ENCODE measurements around the gene SDR42E1.
A peak's percentile ranks its signal among the peaks of the same experiment; 100 is the strongest.
"Not testable (repeated sequence)": the region's sequence is repeated elsewhere in the genome, so short reads cannot be mapped to it uniquely, and the experiment has no call there.

Gene SDR42E1

DNA sequence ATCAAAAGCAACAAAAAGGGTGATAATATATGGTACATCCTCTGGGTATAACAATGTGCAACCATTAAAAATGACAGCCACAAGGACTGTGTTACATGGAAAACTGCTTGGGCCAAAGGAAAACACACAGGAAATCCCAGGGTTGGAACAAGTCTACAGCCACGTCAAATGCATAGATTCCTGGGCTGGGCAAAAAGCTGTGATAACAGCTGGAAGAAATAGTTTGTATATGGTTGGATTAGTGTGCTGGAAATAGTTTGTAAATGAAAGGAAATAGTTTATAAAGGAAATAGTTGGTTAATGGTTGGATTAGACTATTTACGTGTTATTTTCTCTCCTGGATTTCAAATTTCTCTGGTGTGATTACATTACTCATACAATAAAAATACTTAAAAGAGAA lies 26.4 kb upstream of the SDR42E1 start:
- FAIRE-seq (no peak), DNase-seq (ENCODE audit: low spot score) (no peak)

DNA sequence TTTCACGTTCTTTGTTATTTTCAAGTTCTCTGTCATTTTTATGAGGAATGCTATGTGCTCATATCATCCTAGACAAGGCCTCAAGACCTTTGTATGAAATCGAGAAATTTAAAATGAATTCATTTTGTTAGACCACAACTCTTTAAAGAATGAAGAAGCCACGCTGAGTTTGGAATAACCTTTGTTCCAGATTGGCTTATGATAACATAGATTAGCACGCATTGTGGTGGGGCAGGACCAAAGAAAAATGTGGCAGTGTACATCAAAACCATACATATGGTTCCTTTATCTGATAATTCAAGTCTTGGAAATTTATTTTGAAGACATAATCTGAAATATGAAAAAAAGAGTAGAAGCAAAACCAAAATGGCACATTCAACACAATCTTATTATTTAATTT lies 26.0 kb upstream of the SDR42E1 start:
- DNase-seq (ENCODE audit: low spot score) = no peak
- FAIRE-seq = no peak

DNA sequence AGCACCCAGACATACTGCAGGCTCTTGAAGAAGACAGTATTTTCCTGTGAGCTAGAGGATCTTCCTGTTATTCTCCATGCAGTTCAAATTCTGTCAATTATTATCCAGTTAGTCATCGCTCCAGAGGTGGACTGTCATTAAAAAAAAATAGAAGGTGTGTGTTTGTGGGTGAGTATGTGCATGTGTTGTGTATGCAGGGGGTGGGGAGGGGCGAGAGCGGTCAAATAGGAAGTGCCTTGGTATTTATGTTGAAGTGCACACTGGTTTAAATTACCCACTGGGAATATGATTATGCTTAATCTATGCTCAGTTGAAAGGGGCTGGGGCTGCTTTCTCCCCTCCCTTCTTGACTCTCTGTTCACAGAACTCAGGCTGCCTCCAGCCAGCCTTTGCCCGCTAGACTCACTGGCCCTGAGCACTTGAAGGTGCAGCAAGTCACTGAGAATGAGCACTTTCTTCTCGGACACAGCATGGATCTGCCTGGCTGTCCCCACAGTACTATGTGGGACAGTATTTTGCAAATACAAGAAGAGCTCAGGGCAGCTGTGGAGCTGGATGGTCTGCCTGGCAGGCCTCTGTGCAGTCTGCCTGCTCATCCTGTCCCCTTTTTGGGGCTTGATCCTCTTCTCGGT lies 23.8 kb upstream of the SDR42E1 start, which contains the start of gene HSD17B2:
HSD17B2 (plus strand) TSS at position 273 of the 632 bp plus-strand sequence; CDS start at position 445, 172 bp downstream.
- DNase-seq (ENCODE audit: low spot score) = peak; percentile 51
- FAIRE-seq = no peak

DNA sequence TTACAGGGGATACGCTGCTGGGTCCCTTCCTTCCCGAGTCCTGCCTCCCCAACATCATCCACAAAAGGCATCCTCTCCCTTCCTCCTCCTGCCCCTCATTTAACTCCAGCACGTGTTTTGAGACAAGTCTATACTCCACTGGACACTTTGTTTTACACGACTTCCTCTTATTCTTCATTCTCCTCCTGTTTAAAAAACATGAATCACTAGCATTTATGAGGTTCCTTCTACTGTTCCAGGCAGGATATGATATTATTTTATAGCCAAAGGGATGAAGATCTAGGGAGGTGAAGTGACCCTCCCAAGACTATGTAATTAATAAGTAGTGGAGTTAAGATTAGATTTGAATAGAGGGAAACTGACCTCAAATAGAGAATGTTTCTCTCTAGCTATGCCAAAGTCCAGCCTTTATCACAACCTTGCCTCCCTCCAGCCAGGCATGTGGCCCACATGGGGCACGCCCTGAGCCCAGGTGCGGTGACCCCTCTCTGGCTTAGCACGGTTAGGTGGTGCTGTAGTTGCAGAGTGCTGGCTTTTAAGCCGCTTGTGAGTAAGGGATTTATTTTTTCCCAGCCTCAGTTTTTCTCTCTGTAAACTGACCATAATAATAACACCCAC lies 22.5 kb upstream of the SDR42E1 start:
- no peak for DNase-seq (ENCODE audit: low spot score)
- no peak for FAIRE-seq

DNA sequence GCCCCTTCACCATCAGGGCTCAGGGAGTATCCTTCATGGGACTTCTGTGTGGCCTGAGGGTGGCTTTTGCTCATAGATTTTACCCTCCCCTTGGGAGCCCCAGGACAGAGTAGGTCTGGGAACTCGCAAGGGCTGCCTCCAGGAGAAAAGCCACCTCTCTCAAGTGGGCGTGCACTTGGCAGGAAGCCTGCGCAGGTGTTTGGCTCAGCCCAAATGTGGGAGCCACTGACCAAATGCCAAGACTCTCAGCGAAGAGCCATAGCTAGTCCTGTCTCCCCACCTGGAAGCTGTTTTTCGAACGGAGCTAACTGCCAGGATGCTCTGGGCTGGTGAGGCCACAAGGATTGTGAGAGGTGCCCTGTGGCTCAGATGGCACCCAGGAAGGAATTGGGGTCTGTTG lies 21.7 kb upstream of the SDR42E1 start:
- DNase-seq (ENCODE audit: low spot score) = no peak
- FAIRE-seq = no peak

DNA sequence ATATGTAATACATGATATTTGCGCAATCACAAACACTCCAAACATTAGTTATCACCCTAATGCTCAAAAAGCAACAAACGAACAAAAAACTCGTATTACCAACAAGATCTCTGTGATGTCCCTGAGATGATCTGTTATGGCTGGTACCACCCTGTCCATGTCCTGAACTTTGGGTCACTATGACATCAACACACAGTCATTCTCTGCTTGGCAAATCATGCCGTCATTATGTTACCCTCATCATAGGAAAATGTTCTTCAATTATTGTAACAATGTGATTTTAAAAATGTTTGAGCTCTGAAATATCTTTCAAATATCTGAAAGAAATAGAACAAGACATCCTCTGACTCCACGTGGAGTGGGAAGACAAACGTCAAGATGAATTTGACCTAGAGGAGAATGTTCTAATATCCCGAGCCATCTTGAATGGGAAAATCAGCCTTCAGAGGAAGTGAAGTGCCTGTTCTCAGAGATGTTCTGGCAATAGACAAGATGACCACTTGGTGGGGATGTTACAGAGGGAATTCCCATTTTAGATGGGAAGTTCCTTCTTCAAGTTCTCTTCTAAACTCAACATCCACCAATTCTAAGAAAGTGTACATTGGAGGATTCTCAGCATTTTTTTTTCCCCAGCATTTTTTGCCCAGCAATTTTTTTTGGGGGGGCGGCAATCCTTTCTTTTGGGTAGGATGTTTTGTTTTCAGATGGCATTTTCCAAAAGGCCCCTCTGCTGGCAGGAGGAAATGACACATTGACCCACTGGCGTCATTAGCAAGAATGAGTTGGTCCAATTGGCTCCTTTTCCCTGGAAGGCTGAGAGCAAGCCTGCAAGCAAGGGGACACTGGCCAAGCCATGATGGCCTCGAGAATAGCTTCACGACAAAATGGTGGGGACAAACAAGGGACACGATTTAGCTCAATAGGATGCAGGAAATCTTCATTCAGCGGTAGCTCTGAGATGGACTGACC lies 20.1 kb upstream of the SDR42E1 start:
- no peak for FAIRE-seq
- peak; percentile 65 for DNase-seq (ENCODE audit: low spot score)

DNA sequence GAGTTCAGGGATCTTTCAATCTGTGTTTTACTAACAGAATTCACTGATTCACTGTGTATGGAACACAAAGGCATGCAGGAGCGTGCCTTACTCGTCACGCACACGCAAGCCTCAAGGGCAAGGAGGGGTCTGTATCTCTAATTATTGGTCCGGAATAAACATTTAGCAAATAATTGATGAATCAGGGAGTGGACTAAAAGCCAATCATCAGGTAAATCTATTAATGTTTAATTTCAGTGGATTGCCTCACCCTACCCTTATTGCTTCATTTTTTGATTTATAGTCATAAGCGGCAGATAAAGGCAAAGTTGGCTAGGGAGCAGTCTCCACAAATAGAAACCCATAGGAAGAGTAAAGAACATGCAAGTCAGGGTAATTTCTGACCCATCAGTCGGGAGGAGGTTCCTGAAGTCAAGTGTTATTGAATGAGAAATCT lies 16.4 kb upstream of the SDR42E1 start:
- FAIRE-seq (no peak), DNase-seq (ENCODE audit: low spot score) (no peak)

DNA sequence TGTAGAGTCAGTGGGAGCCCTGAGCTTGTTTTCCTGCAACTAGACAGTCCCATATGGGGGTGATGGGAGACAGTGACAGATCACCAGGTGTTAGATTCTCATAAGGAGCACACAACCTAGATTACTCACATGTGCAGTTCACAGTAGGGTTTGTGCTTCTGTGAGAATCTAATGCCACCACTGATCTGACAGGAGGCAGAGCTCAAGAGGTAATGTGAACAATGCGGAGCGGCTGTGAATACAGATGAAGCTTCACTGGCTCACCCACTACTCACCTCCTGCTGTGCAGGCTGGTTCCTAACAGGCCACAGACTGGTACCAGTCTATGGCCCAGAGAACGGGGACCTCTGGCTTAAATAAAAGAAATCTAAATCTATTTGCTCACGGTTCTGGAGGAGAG lies 13.6 kb upstream of the SDR42E1 start:
- FAIRE-seq (no peak), DNase-seq (ENCODE audit: low spot score) (no peak)

DNA sequence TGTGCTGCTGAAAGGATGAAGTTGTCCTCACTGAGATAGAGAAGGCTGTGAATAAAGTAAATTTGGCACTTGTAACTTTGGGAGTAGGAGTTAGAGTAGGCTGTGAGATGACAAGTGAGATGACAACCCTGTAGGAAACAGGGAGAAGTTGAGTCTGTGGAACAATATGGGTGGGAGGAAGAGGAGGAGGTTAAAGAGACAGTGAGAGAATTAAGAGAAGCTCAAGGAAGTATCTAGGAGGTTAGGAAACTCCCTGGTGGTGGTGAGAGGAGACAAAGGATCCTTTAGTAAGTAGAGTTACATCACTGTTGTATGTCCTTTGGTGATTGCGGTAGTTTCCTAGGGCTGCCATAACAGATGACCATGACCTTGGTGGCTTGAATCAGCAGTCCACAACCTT lies 13.0 kb upstream of the SDR42E1 start:
- FAIRE-seq = no peak
- no peak for DNase-seq (ENCODE audit: low spot score)

DNA sequence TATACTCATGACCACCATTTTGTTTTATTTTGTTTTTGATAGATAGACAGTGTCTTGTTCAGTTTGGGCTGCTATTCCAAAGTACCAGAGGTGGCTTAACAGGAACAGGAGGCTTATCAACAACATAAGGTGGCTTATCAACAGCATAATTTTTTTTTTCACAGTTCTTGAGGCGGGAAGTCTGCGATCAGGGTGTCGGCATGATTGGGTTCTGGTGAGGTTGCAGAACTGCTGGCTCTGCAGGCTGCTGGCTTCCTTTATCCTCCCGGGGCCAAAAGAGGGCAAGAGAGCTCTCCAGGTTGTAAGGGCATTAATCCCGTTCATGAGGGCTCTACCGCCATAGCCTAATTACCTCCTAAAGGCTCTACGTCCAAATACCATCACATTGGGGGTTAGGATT lies 11.9 kb upstream of the SDR42E1 start:
- DNase-seq (ENCODE audit: low spot score) = no peak
- no peak for FAIRE-seq

DNA sequence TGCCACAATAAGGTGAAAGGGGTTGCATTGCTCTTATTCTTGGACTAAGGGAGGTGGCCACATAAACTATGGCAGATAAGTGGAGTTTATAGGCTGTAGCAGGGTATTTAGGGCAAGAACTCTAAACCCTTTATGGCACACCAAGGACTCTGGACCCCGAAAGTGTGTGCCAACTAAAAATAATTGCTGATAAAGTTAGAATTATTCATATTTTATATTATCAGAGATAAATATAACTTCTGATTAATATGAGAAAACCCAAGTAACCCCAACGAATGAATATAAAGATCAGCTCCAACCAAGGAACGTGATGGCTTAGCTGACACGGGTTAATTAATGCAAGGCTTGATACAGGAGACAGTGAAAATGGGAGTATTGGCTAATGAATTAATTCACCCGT lies 8.8 kb upstream of the SDR42E1 start:
- DNase-seq (ENCODE audit: low spot score) (no peak), FAIRE-seq (no peak)

DNA sequence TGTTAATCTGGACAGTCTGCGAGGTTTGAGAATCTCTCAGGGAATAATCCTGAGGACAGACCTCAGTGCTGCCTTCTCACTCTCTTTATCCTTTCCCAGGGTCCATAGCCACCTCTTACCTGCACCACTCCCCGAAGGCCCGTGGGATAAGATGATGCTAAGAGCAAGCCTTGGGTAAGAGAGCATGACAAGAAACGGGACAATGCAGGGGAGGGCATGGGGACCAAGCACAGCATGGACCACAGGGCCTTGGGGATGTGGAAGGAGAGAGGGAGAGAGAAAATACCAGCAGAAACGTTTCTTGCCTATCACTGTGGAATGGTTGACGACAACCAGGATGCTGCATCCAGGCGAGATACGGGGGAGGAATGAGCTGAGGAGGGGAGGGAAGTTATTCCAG lies 8.3 kb upstream of the SDR42E1 start:
- DNase-seq (ENCODE audit: low spot score) = no peak
- no peak for FAIRE-seq

DNA sequence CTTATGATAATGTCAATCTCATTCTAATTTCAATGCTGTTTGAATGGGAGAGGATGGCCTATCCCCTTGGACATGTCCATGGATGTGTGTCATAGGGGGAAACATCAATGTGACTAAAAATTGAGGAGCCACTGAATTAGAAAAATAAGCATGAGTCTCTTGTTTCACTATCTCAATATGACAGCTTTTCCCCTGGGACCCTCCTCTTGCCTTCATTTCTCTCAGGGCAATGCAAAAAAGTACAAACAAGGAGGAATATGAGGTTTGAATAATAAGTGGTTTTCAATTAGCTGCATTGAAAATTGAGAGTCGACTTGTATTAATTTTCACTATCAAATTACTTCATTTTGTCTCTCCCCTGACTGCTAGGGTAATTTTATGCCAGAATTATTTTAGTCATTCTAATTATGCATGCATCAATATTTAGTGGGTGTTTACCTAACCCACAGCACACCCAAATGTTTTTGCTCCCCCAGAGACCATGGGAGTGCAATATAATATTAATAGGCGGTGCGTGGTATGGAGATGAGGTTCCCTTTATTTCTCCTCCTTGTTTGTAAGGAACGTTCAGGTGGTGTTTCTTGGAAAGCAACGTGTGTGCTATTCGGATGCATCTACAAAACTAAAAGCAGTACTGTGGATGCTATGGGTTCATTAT lies 6.8 kb upstream of the SDR42E1 start:
- DNase-seq (ENCODE audit: low spot score) (no peak), FAIRE-seq (no peak)

DNA sequence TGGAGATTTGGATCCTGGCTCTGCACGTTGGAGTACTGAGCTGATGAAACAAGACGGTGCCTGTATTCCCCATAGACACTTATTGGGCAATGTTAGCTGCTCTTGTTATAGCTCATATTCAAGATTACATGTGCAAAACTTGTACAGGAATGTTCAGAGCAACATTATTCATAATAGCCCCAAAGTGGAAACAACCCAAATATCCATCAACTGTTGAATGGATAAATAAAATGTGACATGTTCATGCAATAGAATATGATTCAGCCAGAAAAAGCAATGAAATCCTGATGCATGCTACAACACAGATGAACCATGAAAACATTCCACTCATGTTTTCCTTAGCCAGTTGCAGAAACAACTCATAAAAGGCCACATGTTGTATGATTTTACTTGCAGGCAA lies 5.7 kb upstream of the SDR42E1 start:
- DNase-seq (ENCODE audit: low spot score) = no peak
- no peak for FAIRE-seq

DNA sequence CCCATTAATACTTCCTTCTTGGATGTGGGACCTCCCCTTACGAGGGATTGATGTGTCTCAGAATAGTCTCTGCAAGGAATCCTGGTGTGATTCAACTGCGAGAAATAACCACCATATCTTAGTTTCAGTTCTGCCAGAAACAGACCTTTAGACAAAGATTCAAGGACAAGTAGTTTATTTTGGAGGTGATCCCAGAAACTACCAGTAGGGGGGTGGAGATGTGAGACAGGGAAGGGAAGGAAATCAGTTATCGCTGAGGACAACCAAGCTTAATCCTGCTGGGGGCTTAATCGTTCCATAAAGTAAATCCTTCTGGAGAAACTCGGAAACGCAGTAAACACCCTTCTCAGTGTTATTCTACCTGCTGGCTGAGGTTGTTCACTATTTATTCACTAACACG lies 5.0 kb upstream of the SDR42E1 start:
- DNase-seq (ENCODE audit: low spot score) = peak; percentile 36
- no peak for FAIRE-seq

DNA sequence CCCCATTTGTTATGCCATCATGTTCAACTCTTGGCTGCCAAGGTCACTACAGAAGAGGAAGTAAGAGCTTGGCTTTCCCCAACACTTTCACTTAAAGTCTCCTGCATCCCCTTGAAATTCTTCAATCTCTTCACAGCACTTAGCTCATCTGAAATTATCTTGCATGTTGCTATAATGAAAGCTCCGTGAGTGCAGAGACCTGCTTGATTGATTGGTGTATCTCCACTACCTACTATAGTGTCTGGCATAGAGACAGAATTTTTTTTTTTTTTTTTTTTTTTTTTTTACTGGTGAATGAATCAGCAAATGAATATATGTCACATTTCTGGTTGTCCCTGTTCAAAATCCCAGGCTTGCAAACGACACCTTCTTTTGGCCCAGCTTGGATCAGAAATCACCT lies 1.9 kb upstream of the SDR42E1 start:
- FAIRE-seq = no peak

DNA sequence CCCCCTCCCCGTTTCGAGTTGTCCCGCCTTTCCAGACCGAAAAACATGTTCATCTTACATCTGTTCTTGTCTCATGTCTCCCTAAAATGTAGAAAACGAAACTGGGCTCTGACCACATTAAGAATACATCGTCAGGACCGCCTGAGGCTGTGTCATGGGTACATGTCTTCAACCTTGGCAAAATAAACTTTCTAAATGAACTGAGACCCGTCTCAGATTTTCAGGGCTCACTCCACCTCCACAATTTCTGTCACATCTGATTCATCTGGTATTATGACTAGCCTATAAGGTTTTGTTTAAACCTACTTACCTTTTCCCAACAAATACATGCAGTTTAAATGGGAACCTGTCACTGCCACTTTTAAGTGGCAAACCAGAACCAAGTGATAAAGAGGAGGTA lies 621 bp downstream of the SDR42E1 start:
- FAIRE-seq (no peak), DNase-seq (ENCODE audit: low spot score) (no peak)

More for the DNA sequence above, 1.9 kb upstream of the SDR42E1 start:
- DNase-seq (ENCODE audit: low spot score) = no peak

DNA sequence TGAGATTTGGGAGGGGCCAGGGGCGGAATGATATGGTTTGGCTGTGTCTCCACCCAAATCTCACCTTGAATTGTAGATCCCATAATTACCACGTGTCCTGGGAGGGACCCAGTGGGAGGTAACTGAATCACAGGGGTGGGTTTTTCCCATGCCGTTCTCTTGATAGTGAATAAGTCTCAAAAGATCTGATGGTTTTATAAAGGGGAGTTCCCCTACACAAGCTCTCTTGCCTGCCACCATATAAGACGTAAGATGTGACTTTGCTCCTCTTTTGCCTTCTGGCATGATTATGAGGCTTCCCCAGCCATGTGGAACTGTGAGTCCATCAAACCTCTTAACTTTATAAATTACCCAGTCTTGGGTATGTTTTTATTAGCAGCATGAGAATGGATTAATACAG lies 1.5 kb downstream of the SDR42E1 start:
- not testable (repeated sequence) for DNase-seq (ENCODE audit: low spot score); FAIRE-seq

DNA sequence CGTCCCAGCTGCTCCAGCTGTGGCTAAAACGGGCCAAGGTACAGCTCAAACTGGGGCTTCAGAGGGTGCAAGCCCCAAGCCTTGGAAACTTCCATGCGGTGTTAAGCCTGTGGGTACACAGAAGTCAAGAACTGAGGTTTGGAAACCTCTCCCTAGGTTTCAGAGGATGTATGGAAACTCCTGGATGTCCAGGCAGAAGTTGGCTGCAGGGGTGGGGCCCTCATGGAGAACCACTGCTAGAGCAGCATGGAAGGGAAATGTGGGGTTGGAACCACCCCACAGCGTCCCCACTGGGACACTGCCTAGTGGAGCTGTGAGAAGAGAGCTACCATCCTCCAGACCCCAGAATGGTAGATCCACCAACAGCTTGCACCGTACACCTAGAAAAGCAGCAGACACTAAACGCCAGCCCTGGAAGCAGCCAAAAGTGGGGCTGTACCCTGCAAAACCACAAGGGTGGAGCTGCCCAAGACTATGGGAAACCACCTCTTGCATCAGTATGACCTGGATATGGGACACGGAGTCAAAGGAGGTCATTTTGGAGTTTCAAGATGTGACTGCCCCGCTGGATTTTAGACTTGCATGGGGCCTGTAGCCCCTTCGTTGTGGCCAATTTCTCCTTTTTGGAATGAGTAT lies 2.2 kb downstream of the SDR42E1 start:
- FAIRE-seq (no peak), DNase-seq (ENCODE audit: low spot score) (no peak)

DNA sequence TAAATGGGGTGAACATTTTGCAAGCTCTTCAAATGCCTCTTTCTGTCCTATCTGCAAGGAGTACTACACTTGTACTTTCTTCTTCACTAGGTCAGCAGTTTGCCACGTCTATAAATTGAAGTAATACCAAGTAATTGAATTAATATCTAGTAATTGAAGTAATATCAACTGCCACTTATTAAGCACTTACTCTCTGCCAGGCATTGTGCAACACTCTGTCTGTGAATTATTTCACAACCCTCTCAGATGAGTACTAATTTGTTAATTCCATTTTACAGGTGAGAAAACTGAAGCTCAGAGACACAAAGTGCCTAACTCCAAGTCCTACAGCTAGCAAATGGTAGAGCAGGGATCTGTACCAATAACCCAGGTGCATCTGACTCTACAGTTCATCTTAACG lies 4.1 kb downstream of the SDR42E1 start:
- no peak for FAIRE-seq
- no peak for DNase-seq (ENCODE audit: low spot score)

DNA sequence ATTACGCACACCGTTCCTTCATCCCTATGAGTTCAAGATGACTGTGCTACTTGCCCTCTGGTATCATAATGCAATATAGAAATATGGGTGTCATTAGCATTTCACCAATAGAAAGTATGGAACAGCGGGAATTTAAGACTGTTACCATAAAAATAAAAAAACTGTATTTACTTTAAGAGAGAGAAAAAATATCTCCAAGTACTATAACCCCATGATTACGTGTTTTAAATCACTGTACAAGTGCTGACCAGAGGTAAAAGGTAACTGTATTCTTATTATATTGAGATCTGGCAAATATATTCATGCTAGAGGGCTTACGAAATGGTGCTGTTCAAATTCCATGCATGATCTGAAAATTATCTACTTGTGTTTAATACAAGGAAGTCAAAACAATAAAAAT lies 5.2 kb downstream of the SDR42E1 start:
- FAIRE-seq (no peak), DNase-seq (ENCODE audit: low spot score) (no peak)
